HCT116 (cell line): ENCODE results near the gene IFT122. TPM values are rescaled to one million over a fixed set of nuclear protein-coding genes. Genes with fewer than 3 reads are reported as not detected.

Source experiments
- ATAC-seq: fragments of 200-7000 bp; cut with Tn5 transposase; 2 replicates; pipeline ENCODE4 v1.9.1; 2020; ENCODE audit warnings: mild to moderate bottlenecking, moderate library complexity
- BruUV-seq: library from RNA; stranded (reverse); fragments of 400-500 nt; replicated peaks from 2 replicates; lab custom pipeline; 2021; lab: Mats Ljungman, UMichigan
- CTCF ChIA-PET: fragments of 300-600 bp; sonication (Branson Sonifier 250); formaldehyde crosslinking; loops from one replicate; lab custom pipeline; 2021; ENCODE audit warnings: antibody characterized with exemption; lab: Charles Lee
- POLR2A ChIA-PET: fragments of 300-600, 350-600 bp; sonication (Branson Sonifier 250); formaldehyde crosslinking; loops from one replicate; lab custom pipeline; 2021; ENCODE audit warnings: antibody characterized with exemption; lab: Charles Lee
- RAD21 ChIA-PET, 2 experiments: fragments of 300-600 bp; sonication (Branson Sonifier 250); formaldehyde crosslinking; loops; one replicate each; lab custom pipeline; 2023; ENCODE audit warnings: low total read pairs in 2 of 2; ENCODE audit not compliant: uncharacterized antibody in 2 of 2, unreplicated experiment in 2 of 2, low non-redundant PET in 1 of 2; lab: Charles Lee
- DNase-seq: peaks from one replicate; pipeline ENCODE4 v3.0.0-alpha.2; 2010; ENCODE audit warnings: low read depth, low spot score
- H2AFZ ChIP-seq: fragments of 200-600 bp; shearing (Covaris generic), sonication (generic); 2 replicates; pipeline ENCODE4 v1.6.1; 2017; ENCODE audit warnings: low read depth, mixed run types, mixed read lengths, antibody characterized with exemption, low read length; ENCODE audit not compliant: poor library complexity, severe bottlenecking
- H3K27ac ChIP-seq: 2 replicates; pipeline ENCODE4 v1.5.1; 2012; ENCODE audit warnings: low read depth, low read length
- H3K27me3 ChIP-seq: fragments of 200-600 bp; sonication (generic); 2 replicates; pipeline ENCODE4 v1.6.1; 2016; ENCODE audit warnings: mixed run types, low read length, mixed read lengths; ENCODE audit not compliant: insufficient read depth
- H3K36me3 ChIP-seq, 2 experiments: fragments of 200-500 bp in 1 of 2; fragments of 200-600 bp in 1 of 2; sonication (Bioruptor generic) in 1 of 2; sonication (generic) in 1 of 2; 2 replicates each; pipeline versions ENCODE4 v1.5.1 to v1.6.1; 2014 to 2016; ENCODE audit warnings: low read length in 2 of 2, inconsistent platforms in 1 of 2, mixed read lengths in 1 of 2, mixed run types in 1 of 2; ENCODE audit not compliant: insufficient read depth in 2 of 2, control insufficient read depth in 1 of 2
- H3K4me1 ChIP-seq, 2 experiments: fragments of 200-600 bp in 1 of 2; sonication (generic) in 1 of 2; 2 replicates each; pipeline versions ENCODE4 v1.5.1 to v1.6.1; 2012 to 2017; ENCODE audit warnings: low read length in 2 of 2, inconsistent platforms in 1 of 2, mild to moderate bottlenecking in 1 of 2, mixed read lengths in 1 of 2, mixed run types in 1 of 2, moderate library complexity in 1 of 2; ENCODE audit not compliant: insufficient read depth in 2 of 2, control insufficient read depth in 1 of 2
- H3K4me2 ChIP-seq: fragments of 200-600 bp; sonication (generic); 2 replicates; pipeline ENCODE4 v1.6.1; 2017; ENCODE audit warnings: mixed run types, low read length, mixed read lengths
- H3K4me3 ChIP-seq, 2 experiments: fragments of 200-600 bp in 1 of 2; sonication (generic) in 1 of 2; replicated peaks in 1 of 2; 2 replicates each; pipeline ENCODE4 v1.5.1; 2011 to 2016; ENCODE audit warnings: low read length in 2 of 2, control low read depth in 1 of 2, low read depth in 1 of 2, mild to moderate bottlenecking in 1 of 2, mixed read lengths in 1 of 2, mixed run types in 1 of 2
- H3K79me2 ChIP-seq: fragments of 200-600 bp; sonication (generic); 2 replicates; pipeline ENCODE4 v1.6.1; 2017; ENCODE audit warnings: mild to moderate bottlenecking, mixed run types, low read length, moderate library complexity, mixed read lengths; ENCODE audit not compliant: insufficient read depth
- H3K9ac ChIP-seq: fragments of 200-600 bp; sonication (generic); 2 replicates; pipeline ENCODE4 v1.6.1; 2016; ENCODE audit warnings: low read length, mixed read lengths
- H3K9me2 ChIP-seq: fragments of 200-600 bp; sonication (generic), shearing (Covaris generic); 2 replicates; pipeline ENCODE4 v1.6.1; 2017; ENCODE audit warnings: mixed run types, mild to moderate bottlenecking, moderate library complexity; ENCODE audit not compliant: insufficient read depth
- H3K9me3 ChIP-seq, 2 experiments: fragments of 200-500 bp in 1 of 2; fragments of 200-600 bp in 1 of 2; sonication (Bioruptor generic) in 1 of 2; sonication (generic) in 1 of 2; 2 replicates each; pipeline ENCODE4 v1.6.1; 2014 to 2017; ENCODE audit warnings: low read length in 2 of 2, mixed read lengths in 2 of 2, inconsistent platforms in 1 of 2, low read depth in 1 of 2, mild to moderate bottlenecking in 1 of 2, mixed run types in 1 of 2, moderate library complexity in 1 of 2; ENCODE audit not compliant: control insufficient read depth in 1 of 2, insufficient read depth in 1 of 2
- H4K20me1 ChIP-seq: fragments of 200-600 bp; sonication (generic), shearing (Covaris generic); 2 replicates; pipeline ENCODE4 v1.6.1; 2017; ENCODE audit warnings: mixed run types, mild to moderate bottlenecking, moderate library complexity; ENCODE audit not compliant: insufficient read depth
- ELF1 ChIP-seq: IDR thresholded peaks from 2 replicates; pipeline ENCODE4 v1.6.1; 2012; ENCODE audit warnings: low read depth, borderline replicate concordance
- POLR2A ChIP-seq: IDR thresholded peaks from 2 replicates; pipeline ENCODE4 v1.7.0; 2011; ENCODE audit warnings: borderline replicate concordance; ENCODE audit not compliant: insufficient read depth, insufficient read length; ENCODE audit errors: extremely low read depth
- SRF ChIP-seq: IDR thresholded peaks from 2 replicates; pipeline ENCODE4 v1.6.1; 2012; ENCODE audit warnings: low read depth
- ZFX ChIP-seq: fragments of 450-650 bp; IDR thresholded peaks from 2 replicates; pipeline ENCODE4 v1.6.1; 2017
- intact Hi-C: fragments of 100-400 bp; cut with micrococcal nuclease; formaldehyde crosslinking; loops from 2 replicates; pipeline ENCODE4 v1.10.0; 2022
- total RNA-seq: library from RNA; stranded (reverse); gene quantifications from one replicate; pipeline ENCODE4 v1.2.1, GENCODE V29; 2021; ENCODE audit not compliant: unreplicated experiment
- TF ChIP-seq, protein P1 (sequence below): IDR thresholded peaks from 2 replicates; pipeline ENCODE4 v1.6.1; 2012; ENCODE audit warnings: low read depth
- TF ChIP-seq, protein P2 (sequence below): IDR thresholded peaks from 2 replicates; pipeline ENCODE4 v1.6.1; 2011; ENCODE audit warnings: mild to moderate bottlenecking, low read length, moderate library complexity; ENCODE audit not compliant: insufficient replicate concordance; ENCODE audit errors: extremely low read depth

Gene IFT122
- total RNA-seq, 1 experiment from 2014 or later, result 21.4 TPM

DNA sequence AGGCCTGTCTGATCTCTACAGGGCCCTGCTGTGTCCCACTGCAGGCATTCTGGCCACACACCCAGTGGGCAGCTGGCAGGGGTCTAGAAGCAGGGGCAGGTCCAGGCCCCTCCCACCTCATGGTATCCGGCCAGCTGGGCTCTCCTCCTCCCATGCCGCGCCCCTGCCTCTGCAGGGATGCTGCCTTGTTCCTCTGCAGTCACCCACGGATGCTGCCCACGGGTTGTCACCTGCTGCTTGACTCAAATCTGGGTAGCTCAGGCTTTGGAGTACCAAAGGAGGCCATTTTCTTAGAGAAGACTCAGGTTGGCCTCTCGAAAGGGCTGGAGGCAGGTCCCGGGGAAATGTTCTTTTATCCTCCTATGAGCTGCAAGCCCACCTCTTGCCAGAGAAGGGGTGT, 36.6 kb upstream of the IFT122 start (continued):
- TF ChIP-seq, protein P1, sequence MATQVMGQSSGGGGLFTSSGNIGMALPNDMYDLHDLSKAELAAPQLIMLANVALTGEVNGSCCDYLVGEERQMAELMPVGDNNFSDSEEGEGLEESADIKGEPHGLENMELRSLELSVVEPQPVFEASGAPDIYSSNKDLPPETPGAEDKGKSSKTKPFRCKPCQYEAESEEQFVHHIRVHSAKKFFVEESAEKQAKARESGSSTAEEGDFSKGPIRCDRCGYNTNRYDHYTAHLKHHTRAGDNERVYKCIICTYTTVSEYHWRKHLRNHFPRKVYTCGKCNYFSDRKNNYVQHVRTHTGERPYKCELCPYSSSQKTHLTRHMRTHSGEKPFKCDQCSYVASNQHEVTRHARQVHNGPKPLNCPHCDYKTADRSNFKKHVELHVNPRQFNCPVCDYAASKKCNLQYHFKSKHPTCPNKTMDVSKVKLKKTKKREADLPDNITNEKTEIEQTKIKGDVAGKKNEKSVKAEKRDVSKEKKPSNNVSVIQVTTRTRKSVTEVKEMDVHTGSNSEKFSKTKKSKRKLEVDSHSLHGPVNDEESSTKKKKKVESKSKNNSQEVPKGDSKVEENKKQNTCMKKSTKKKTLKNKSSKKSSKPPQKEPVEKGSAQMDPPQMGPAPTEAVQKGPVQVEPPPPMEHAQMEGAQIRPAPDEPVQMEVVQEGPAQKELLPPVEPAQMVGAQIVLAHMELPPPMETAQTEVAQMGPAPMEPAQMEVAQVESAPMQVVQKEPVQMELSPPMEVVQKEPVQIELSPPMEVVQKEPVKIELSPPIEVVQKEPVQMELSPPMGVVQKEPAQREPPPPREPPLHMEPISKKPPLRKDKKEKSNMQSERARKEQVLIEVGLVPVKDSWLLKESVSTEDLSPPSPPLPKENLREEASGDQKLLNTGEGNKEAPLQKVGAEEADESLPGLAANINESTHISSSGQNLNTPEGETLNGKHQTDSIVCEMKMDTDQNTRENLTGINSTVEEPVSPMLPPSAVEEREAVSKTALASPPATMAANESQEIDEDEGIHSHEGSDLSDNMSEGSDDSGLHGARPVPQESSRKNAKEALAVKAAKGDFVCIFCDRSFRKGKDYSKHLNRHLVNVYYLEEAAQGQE, result no peak
- TF ChIP-seq POLR2A (no peak), ZFX (no peak)

DNA sequence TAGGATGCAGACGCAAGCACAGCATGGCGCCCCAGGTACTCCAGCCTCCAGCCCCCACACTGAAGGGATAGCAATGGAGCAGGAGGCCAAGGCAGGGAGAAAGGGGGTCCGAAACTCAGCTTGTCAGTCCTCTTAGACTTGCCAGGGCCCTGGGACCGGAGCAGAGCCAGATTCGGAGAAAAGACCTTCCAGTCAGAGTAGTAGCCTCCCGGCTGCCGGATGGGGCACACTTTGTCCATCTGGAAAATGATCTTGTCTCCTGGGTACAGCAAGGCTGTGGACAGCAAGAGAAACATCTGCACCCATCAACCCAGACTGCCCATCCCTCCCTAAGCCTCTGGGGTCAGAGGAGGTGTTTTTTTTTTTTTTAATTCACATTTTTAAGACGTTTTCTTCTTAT, 35.9 kb upstream of the IFT122 start:
- Histone ChIP-seq H3K4me3 (no peak overlapping the region), H3K9me2 (no peaks in the 10 kb centered on the region), H3K9ac (no peak overlapping the region), H3K9me3 (no peaks in the 10 kb centered on the region), H4K20me1 (no peaks in the 10 kb centered on the region), H3K36me3 (no peaks in the 10 kb centered on the region), H2AFZ (no peak overlapping the region), H3K79me2 (peaks cover 2% of the 10 kb centered on the region), H3K4me2 (no peak overlapping the region), H3K27me3 (no peaks in the 10 kb centered on the region), H3K27ac (no peak overlapping the region), H3K4me1 (peaks cover 0 to 6% of the 10 kb centered on the region in 2 experiments; a peak in 2 of 4 replicates)
- intact Hi-C loops, result no loop called here
- TF ChIP-seq ELF1 (no peak), SRF (no peak)
- TF ChIP-seq, protein P2, sequence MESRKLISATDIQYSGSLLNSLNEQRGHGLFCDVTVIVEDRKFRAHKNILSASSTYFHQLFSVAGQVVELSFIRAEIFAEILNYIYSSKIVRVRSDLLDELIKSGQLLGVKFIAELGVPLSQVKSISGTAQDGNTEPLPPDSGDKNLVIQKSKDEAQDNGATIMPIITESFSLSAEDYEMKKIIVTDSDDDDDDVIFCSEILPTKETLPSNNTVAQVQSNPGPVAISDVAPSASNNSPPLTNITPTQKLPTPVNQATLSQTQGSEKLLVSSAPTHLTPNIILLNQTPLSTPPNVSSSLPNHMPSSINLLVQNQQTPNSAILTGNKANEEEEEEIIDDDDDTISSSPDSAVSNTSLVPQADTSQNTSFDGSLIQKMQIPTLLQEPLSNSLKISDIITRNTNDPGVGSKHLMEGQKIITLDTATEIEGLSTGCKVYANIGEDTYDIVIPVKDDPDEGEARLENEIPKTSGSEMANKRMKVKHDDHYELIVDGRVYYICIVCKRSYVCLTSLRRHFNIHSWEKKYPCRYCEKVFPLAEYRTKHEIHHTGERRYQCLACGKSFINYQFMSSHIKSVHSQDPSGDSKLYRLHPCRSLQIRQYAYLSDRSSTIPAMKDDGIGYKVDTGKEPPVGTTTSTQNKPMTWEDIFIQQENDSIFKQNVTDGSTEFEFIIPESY, result no peak
- ChIA-PET CTCF (no interaction called here), POLR2A (no interaction called here), RAD21 (no interaction called here)
- BruUV-seq, result no TSS peak
- ATAC-seq (no peak), DNase-seq (no peak)
